Vagina (tissue), 2 donors: Measurements from ENCODE around the gene PHAF1. TPM values are rescaled to one million over a fixed set of nuclear protein-coding genes. Genes with fewer than 3 reads are reported as not detected.

ENCODE experiments used
- DNase-seq, 2 donors: peaks; one replicate each; pipeline ENCODE4 v3.0.0-alpha.2; 2017; ENCODE audit errors: extremely low spot score in 2 of 2
- H3K27ac ChIP-seq: fragments of 200-600 bp; sonication (generic); one replicate; pipeline ENCODE4 v1.5.1; 2019
- H3K27me3 ChIP-seq: fragments of 200-600 bp; sonication (generic); one replicate; pipeline ENCODE4 v1.5.1; 2019
- H3K36me3 ChIP-seq, 2 donors: fragments of 200-600 bp; sonication (generic); one replicate each; pipeline ENCODE4 v1.5.1; 2017 to 2019
- H3K4me1 ChIP-seq: fragments of 200-600 bp; sonication (generic); one replicate; pipeline ENCODE4 v1.5.1; 2019
- H3K4me3 ChIP-seq, 2 donors: fragments of 200-600 bp; sonication (generic); 1 replicate in 1 of 2; 2 replicates in 1 of 2; pipeline ENCODE4 v1.5.1; 2016 to 2019
- H3K9me3 ChIP-seq: fragments of 200-600 bp; sonication (generic); one replicate; pipeline ENCODE4 v1.5.1; 2019
- POLR2A ChIP-seq, 2 donors: fragments of 450-650 bp; IDR thresholded peaks; one replicate each; pipeline ENCODE4 v1.6.1; 2017; ENCODE audit warnings: antibody characterized with exemption in 2 of 2, mild to moderate bottlenecking in 2 of 2, moderate library complexity in 2 of 2
- POLR2AphosphoS5 ChIP-seq, 2 donors: sonication (generic); formaldehyde crosslinking; IDR thresholded peaks; one replicate each; pipeline ENCODE4 v1.9.0; 2017; ENCODE audit warnings: antibody characterized with exemption in 2 of 2, mild to moderate bottlenecking in 2 of 2, low read depth in 1 of 2; ENCODE audit not compliant: insufficient read depth in 1 of 2
- intact Hi-C: fragments of 100-400 bp; cut with DNase I; formaldehyde crosslinking; loops from one replicate; pipeline ENCODE4 v1.15.1; 2023
- total RNA-seq: library from RNA; depleted of rRNA; stranded (reverse); fragments of >200 nt; gene quantifications from one replicate; pipeline ENCODE4 v1.2.3, GENCODE V29; 2016
- TF ChIP-seq, protein P1 (sequence below), 3 experiments: fragments of 450-650 bp in 2 of 3; fragments of 200-600 bp in 1 of 3; sonication (generic) in 1 of 3; IDR thresholded peaks; one replicate each; pipeline ENCODE4 v1.5.1; 2017 to 2019; ENCODE audit warnings: antibody characterized with exemption in 3 of 3, mild to moderate bottlenecking in 2 of 3, moderate library complexity in 2 of 3

The PHAF1 gene
- total RNA-seq, 1 donor from 2014 or later = 23.3 TPM

GRCh38 chr16:67162506-67163163 is 52.9 kb downstream of the PHAF1 start:
- Histone ChIP-seq H3K27ac (peak overlapping the region; percentile 76), H3K4me3 (peak overlapping the region; percentile 44 to 45), H3K9me3 (no peaks in the 10 kb centered on the region), H3K27me3 (no peaks in the 10 kb centered on the region), H3K36me3 (no peaks in the 10 kb centered on the region), H3K4me1 (peaks cover 63% of the 10 kb centered on the region)
- DNase-seq = no peak
- no peak for TF ChIP-seq POLR2AphosphoS5 (IDR thresholded peaks at IDR 0.05; ENCODE audit: insufficient read depth in 1 of 2, low read depth in 1 of 2)
- TF ChIP-seq, protein P1, sequence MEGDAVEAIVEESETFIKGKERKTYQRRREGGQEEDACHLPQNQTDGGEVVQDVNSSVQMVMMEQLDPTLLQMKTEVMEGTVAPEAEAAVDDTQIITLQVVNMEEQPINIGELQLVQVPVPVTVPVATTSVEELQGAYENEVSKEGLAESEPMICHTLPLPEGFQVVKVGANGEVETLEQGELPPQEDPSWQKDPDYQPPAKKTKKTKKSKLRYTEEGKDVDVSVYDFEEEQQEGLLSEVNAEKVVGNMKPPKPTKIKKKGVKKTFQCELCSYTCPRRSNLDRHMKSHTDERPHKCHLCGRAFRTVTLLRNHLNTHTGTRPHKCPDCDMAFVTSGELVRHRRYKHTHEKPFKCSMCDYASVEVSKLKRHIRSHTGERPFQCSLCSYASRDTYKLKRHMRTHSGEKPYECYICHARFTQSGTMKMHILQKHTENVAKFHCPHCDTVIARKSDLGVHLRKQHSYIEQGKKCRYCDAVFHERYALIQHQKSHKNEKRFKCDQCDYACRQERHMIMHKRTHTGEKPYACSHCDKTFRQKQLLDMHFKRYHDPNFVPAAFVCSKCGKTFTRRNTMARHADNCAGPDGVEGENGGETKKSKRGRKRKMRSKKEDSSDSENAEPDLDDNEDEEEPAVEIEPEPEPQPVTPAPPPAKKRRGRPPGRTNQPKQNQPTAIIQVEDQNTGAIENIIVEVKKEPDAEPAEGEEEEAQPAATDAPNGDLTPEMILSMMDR (IDR thresholded peaks at IDR 0.05) = no peak
- intact Hi-C loops = no loop called here

- H3K36me3 ChIP-seq = no peaks in the 10 kb centered on the region
- peak overlapping the region; percentile 76 for H3K27ac ChIP-seq
- no peaks in the 10 kb centered on the region for H3K27me3 ChIP-seq
- peak overlapping the region; percentile 44 to 45 for H3K4me3 ChIP-seq
- no peaks in the 10 kb centered on the region for H3K9me3 ChIP-seq
- intact Hi-C loops = no loop called here
- TF ChIP-seq, protein P1 (IDR thresholded peaks at IDR 0.05) = no peak
- TF ChIP-seq POLR2AphosphoS5 (IDR thresholded peaks at IDR 0.05; ENCODE audit: insufficient read depth in 1 of 2, low read depth in 1 of 2) (no peak), POLR2A (IDR thresholded peaks at IDR 0.05) (no peak)
- DNase-seq = no peak
- peaks cover 60% of the 10 kb centered on the region for H3K4me1 ChIP-seq
Observed at GRCh38 chr16:67163164-67163998, 53.6 kb downstream of the PHAF1 start.

DNA sequence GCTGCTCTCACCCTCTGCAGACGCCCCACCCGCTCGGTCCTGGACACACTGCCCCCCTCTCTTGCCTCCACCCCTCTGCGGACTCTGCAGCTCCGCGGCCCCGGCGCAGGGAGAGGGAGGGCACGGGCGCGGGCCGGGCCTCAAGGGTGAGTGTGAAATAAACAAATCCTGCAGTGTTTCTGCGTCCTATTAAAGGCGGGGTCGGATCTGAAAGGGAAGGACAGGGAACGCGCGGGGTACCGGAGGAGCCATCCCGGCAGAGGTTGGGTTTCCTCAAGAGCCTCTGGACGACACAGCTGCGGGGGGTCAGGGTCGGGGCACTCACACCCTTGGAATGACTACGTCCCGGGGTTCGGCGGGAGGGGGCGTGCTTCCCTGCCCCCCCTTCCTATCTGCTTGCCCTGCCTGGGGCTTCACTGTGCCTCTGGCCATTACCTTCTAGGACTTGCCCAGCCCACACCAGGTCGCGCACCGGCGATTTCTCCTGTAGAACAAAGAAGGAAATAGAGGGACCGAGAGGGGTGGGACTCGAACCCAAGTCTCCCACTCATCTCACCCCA is 54.3 kb downstream of the PHAF1 start:
- no peak for DNase-seq
- intact Hi-C loops = no loop called here
- Histone ChIP-seq H3K9me3 (no peaks in the 10 kb centered on the region), H3K36me3 (no peaks in the 10 kb centered on the region), H3K4me1 (peaks cover 59% of the 10 kb centered on the region), H3K27ac (peak overlapping the region; percentile 76), H3K27me3 (no peaks in the 10 kb centered on the region), H3K4me3 (peak overlapping the region; percentile 44 to 45)
- TF ChIP-seq, protein P1 (IDR thresholded peaks at IDR 0.05) = no peak
- TF ChIP-seq POLR2AphosphoS5 (IDR thresholded peaks at IDR 0.05; ENCODE audit: insufficient read depth in 1 of 2, low read depth in 1 of 2) (peak in 1 of 2 donors; percentile 56), POLR2A (IDR thresholded peaks at IDR 0.05) (no peak)

- no peak for DNase-seq
- intact Hi-C loops = no loop called here
- peak in 1 of 2 donors; percentile 35 for TF ChIP-seq POLR2A (IDR thresholded peaks at IDR 0.05)
- peak in 1 of 2 donors; percentile 34 for TF ChIP-seq POLR2AphosphoS5 (IDR thresholded peaks at IDR 0.05; ENCODE audit: insufficient read depth in 1 of 2, low read depth in 1 of 2)
- TF ChIP-seq, protein P1 (IDR thresholded peaks at IDR 0.05) = no peak
Observed at GRCh38 chr16:67164599-67165061, 54.9 kb downstream of the PHAF1 start, which contains the start of gene HSF4. HSF4 (plus strand) TSS chr16:67164745; CDS start chr16:67164812, 67 bp downstream.

More at GRCh38 chr16:67164599-67165061, 54.9 kb downstream of the PHAF1 start, which contains the start of gene HSF4:
- Histone ChIP-seq H3K4me1 (peaks cover 60% of the 10 kb centered on the region), H3K27ac (peak within 1 kb of the TSS; percentile 76), H3K9me3 (no peaks in the 10 kb centered on the region), H3K4me3 (peak within 1 kb of the TSS; percentile 44 to 45), H3K27me3 (no peaks in the 10 kb centered on the region), H3K36me3 (no peaks in the 10 kb centered on the region)
